Daoy (cell line): ENCODE results near the gene SLC12A8. TPM values are rescaled to one million over a fixed set of nuclear protein-coding genes. Genes with fewer than 3 reads are reported as not detected.
A peak's percentile ranks its signal among the peaks of the same experiment; 100 is the strongest.

ENCODE experiments used
- DNase-seq: peaks from one replicate; pipeline ENCODE4 v3.0.0-alpha.2; 2015; ENCODE audit warnings: low read depth
- total RNA-seq: library from RNA; depleted of rRNA; stranded (reverse); fragments of >200 nt; shearing (Covaris generic); gene quantifications from 2 replicates; pipeline ENCODE4 v1.2.3, GENCODE V29; 2014

Gene SLC12A8
- total RNA-seq, 1 experiment from 2014 or later, result 6.3 TPM

DNA sequence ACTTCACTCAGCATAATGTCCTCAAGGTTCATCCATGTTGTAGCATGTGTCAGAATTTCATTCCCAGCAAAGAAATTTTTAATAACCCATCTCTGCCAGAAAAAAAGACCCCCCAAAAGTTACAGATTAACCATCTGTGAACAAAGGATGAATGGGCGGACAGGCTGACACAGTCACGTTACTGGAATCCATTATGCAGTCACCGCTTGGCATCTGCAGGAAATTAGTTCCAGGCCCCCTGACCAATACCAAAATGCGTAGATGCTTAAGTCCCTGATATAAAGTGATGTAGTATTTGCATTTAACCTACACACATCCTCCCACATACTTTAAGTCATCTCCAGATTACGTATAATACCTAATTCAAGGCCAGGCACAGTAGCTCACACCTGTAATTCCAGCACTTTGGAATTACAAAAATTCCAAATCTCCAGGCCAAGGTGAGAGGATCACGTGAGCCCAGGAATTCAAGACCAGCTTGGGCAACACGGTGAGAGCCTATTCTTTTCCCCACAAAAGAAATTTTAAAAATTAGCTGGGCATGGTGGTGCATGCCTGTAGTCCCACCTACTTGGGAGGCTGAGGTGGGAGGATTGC lies 1.5 kb upstream of the SLC12A8 start:
- DNase-seq, result peak; percentile 47

DNA sequence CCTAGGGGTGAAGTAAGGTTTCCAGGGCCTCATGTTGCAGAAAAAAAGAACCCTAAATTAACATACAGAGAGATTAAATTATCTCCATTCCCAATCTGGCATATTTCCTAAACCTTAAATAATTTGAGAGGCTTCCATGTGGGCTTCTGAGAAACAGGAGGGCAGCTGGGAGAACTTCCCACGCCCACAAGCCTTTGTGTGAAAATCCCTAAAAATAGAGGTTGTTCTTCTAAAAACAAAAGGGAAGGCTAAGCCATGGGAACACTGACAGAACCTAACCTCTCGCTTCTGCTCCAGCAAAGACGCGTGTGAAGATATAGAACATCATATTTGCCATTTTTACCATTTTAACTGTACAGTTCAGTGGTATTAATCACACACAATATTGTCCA lies 812 bp upstream of the SLC12A8 start:
- DNase-seq, result no peak

DNA sequence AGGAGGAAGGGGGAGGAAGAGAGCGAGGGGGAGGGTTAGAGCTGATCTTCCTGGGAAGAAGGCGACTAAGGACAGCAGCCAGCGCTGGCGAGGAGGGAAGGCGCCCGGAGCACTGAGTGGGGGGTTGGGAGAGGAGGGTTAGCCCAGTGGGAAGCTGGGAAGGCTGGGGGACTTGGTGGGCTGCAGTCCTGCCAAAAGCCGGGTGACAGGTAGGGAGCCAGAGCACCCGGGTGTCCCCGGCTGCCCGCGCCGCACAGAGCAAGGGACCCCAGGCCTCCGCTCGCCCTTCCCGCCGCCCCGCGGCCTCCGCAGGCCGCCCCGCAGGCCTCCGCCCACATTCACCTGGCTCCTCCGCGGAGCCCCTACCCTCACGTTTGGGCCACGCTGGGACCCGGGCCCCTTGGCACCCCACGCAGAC lies 448 bp downstream of the SLC12A8 start:
- no peak for DNase-seq

DNA sequence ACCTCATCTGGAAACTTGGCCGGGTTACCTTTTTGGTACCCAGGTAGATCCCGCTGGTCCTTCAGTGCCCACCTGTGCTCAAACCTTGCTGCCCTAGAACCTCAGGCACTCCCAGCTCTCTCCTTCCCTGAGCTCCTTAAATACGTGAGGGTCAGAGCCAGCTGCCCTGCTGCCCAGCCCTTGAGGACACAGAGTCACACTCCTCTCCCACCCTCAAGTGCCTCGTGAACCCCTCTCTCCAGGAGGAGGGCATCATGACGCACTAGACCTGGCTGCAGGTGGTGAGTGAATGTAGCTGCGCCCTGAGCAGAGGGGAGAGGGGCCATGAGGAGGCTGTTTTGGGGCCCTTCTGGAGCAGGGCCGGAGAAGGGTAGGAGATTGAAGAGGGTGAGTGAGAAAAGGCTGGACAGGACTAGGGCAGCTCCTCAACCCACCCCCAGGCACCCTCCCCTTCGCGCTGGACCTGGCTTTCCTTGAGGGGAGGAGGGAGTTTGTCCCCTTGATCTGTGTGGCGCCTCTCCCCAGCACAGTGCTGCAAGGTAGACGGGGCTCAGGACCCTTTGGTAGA lies 941 bp downstream of the SLC12A8 start:
- DNase-seq, result no peak

GRCh38 chr3:125207949-125208568 lies 4.5 kb downstream of the SLC12A8 start:
- DNase-seq, result no peak

- DNase-seq, result no peak
Observed at GRCh38 chr3:125207507-125207906, 5.0 kb downstream of the SLC12A8 start.

DNA sequence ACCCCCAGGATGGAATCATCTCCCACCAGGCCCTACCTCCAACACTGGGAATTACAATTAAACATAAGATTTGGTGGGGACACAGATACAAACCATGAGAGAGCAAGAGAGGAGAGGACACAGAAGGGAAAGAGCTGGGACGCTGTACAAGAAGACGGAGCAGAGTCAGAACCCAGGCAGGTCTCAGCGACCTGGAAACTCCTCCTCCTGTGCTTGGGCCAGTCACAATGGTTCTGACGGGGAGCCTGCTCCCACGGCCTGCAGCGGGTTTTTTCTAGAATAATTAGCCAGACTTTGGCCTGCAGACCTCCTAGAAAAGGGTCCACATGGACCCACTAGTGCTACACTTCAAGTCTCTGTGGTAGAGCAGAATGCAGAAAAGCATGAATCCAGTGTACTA lies 5.6 kb downstream of the SLC12A8 start:
- no peak for DNase-seq

DNA sequence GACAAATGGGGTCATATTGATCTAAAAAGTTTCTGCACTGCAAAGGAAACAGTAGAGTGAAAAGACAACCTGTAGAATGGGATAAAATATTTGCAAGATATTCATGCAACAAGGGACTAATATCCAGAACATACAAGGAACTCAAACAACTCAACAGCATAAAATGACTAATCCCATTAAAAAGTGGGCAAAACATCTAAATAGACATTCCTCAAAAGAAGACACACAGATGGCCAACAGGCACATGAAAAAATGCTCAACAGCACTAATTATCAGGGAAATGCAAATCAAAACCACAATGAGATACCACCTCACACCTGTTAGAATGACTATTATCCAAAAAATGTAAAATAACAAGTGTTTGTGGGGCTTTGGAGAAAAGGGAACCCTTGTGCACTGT lies 8.8 kb downstream of the SLC12A8 start:
- no peak for DNase-seq

DNA sequence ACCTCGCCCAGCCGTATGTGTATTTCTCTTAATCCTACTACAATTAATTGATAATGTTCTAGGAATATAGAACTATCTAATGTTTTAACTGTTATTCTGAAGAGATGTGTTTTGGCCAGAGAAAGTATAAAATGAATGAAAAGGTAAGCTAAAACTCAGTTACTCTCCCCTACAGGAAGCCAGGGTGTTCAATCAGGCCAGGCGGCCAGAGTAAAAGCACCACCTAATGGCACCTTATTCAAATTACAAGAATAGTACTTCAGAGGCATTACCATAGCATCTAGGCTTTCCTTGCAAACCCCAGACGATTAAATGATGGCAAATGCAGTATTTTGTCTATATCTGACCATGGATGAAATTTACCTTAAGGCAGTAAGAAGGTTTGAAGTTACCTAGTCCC lies 10.4 kb downstream of the SLC12A8 start:
- no peak for DNase-seq

DNA sequence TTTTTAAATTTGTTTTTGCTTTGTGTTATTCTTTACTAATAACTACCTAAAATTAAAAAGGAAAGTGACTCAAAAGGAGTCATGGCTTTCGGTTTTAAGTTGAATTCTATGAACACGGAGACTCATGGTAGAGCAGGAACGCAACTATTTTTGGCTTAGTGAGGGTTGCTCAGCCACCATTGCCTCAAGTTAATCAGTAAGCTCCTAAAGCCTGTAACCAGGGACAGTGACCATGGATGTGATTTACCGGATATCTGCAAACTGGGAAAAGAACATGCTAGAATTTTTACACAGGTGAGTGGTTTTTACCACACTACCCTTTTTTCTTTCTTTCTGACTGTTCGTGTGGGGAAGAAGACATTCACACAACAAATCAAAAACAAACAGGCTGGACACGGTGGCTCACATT lies 11.8 kb downstream of the SLC12A8 start:
- no peak for DNase-seq

GRCh38 chr3:125194849-125195601 lies 17.5 kb downstream of the SLC12A8 start:
- peak; percentile 40 for DNase-seq

DNA sequence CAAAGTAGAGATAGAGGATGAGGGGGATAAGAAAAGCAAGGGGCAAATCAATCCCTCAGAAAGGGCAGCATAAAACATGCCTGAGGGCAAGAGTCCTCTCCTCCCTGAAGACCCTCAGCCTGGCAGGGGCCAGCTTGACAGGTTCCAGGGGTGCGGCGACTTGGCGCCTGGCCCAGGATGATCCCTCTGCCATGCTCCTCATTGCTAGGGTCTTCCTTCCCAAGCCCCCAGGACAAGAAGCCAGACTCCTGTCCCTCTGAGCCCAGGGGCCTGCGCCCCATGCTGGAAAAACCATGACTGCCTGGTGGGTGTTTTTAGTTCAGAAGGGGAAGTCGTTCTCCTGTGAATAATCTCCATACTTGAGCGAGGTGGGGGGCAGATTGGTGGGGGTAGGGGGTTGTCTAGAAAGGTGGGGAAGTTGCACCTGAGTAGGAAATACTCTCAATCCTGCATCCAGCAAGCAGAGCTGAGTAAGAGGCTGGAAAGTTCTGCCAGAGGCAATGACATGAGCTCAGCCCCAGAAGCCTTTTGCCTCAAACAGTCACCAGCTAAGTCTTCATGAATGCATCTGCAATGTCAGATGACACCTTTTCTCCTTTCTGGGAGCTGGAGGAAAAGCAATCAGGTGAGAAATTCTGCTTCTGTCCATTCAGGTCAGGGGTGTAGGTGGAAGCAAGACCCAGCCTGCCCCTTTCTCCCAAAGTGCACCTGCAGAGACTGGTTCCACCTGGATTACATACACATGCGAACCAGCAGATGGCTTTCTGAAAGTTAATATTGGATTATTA lies 18.3 kb downstream of the SLC12A8 start:
- no peak for DNase-seq

DNA sequence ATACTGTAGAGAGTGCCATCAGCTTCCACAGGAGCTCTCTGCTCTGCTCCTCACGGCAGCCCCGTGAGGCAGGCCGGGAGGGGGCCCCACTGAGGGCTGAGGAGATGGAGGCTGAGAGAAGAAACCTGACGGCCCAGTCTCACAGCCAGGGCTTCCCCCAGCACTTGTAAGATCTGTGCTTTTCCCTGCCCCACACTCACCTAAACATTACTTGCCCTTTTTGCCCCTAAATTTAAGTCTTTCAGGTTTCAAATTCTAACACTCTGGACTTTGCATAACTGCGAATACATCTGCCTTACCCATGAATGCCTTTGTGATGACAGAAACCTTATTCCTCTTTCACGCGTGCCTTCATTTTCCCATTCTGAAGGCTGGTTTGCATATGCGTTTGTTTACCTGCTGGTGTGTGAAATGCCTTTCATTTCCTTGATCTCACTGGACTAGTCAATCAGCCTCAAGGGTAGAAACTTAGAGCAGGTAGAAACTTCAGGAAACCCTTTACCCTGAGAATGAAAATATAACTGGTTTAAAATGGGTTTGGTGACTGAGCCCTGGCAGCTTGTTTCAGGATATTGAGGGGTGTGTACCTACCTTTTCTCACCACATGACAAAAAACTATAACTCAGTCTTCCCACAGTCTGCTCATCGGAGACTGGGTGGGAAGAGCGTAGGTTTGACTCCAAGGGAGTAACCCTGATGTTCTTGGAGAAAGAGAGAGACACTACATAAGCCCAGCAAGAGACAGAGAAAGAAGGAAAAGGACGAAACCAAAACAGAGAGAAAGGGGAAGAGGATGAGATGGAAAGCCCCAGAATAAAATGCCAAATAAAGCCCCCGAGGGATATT lies 20.1 kb downstream of the SLC12A8 start:
- no peak for DNase-seq

DNA sequence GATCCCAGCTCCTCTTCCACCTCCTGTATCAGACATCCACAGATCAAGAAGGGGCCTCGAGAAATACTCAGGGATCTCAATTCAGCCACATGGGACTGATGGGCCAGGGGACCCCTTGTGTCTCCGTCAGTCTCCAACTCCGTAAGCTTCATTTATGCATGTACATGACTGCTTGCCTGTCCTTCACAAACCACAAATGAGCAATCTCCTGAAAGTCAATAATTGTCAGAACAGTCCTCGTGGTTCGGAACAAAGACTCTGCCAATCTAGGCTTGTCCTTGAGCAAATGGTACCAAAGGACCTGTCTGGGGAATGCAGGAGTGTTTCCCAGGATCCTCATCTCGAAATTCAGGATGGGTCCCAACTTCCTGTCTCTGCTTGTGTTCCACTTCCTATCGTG lies 20.8 kb downstream of the SLC12A8 start:
- no peak for DNase-seq

DNA sequence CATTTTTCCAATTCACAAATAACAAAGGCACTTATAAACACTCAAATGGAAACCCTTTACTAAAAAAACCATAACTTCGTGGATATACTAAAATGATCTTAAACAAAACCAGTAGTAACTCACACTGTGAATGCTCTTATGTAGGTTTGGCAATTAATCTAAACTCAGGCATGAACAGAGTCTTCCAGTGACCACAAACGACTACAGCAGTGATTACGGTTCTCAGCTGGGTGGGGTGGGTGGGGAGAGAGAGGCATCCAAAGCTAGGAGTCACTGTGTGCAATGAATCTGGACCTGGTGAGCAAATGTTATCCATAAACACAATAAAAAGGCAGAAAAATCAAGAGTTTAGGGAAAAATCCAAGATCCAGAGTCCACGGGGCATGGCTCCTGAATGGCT lies 21.3 kb downstream of the SLC12A8 start:
- DNase-seq, result no peak

DNA sequence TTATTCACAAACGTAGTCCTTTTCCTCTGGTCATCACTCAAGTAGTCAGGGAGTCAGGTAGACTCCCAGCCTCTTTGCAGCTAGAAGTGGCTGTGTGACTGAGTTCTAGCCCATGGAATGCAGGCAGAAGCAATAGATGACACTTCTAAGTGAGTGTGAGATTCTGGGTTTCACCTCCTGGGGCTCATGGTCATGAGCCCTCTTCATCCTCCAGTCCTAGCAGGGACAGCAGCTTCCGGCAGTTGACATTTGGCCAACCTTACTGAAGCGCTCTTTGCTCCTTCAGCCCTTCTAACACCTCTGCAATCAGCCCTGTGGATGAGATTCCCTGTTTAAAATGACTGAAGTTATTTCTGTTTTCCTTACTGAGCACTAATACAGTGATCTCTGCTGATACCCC lies 21.8 kb downstream of the SLC12A8 start:
- no peak for DNase-seq

DNA sequence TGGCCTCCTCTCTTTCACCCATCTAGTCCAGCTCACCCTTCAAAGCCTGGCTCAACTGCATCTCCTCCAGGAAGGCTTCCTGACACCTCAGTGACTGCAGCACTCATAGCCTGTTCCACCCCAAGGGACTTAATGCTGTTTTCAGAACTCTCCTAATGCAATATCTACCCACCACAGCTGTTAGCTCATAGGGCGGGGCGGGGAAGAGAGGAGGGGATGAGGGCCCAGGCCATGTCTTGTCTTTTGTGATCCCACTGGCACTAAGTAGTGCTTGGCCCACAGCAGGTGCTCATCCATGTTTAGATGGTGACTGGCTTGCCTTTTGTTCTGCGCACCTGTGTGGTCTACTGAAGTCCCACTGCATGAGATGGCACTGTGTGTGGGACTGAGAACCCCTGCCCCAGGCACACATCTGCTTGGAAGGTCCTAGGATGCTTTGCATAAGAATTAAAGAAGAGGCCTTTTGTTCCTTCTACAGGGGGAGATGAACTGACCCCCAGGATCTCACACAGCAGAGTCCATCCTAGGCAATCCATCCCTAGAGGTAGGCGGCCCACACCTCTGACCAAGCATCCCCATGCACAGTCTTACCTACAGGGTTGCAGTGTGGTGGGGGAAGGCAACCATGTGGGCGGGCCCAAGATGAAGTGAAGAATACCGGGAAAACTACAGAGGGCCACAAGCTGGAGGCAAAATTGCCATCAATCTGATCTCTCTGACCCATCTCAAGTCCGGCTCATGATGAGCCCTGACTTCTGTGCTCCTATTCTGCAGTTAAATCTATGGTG lies 23.0 kb downstream of the SLC12A8 start:
- no peak for DNase-seq

DNA sequence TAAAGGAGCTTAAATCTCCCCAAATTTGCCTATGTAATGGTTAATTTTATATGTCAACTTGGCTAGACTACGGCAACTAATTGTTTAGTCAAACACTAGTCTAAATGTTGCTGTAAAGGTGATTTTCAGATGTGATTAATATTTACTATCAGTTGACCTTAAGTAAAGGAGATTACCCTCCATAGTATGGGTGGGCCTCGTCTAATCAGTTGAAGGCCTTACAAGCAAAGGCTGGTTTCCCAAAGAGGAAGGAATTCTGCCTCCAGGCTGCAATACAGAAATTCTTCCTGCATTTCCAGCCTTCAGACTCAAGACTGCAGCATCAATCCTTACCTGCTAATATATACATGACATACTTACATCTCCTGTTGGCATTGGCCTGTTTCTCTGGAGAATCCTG lies 23.6 kb downstream of the SLC12A8 start:
- DNase-seq, result no peak

- DNase-seq, result no peak
Observed at GRCh38 chr3:125187599-125187910, 25.0 kb downstream of the SLC12A8 start.

GRCh38 chr3:125186800-125187598 lies 25.5 kb downstream of the SLC12A8 start:
- DNase-seq, result no peak
